Midbrain (tissue), 1 donor: ENCODE measurements around the gene DONSON.
"Not testable (repeated sequence)": the region's sequence is repeated elsewhere in the genome, so short reads cannot be mapped to it uniquely, and the experiment has no call there.

ENCODE experiments used
- DNase-seq: peaks from one replicate; lab custom pipeline; 2025; lab: John Stamatoyannopoulos, UW

DONSON gene

GRCh38 chr21:33588485-33589335 is at the start of gene DONSON:
TSS of gene DONSON (minus strand) at chr21:33588684. CDS start at chr21:33588641, 43 bp downstream.
- peak; percentile 82 for DNase-seq

GRCh38 chr21:33634254-33634653 is 45.8 kb upstream of the DONSON start:
- DNase-seq = no peak

- DNase-seq = not testable (repeated sequence)
Measured at GRCh38 chr21:33626151-33626550, 37.7 kb upstream of the DONSON start.

GRCh38 chr21:33622253-33622652 is 33.8 kb upstream of the DONSON start:
- no peak for DNase-seq

GRCh38 chr21:33619726-33620125 is 31.2 kb upstream of the DONSON start:
- no peak for DNase-seq

- no peak for DNase-seq
Measured at GRCh38 chr21:33618407-33618806, 29.9 kb upstream of the DONSON start.

- not testable (repeated sequence) for DNase-seq
Measured at GRCh38 chr21:33617565-33617964, 29.1 kb upstream of the DONSON start.

GRCh38 chr21:33611006-33611744 is 22.7 kb upstream of the DONSON start:
- DNase-seq = no peak

GRCh38 chr21:33608559-33608958 is 20.1 kb upstream of the DONSON start:
- no peak for DNase-seq

GRCh38 chr21:33598051-33598450 is 9.6 kb upstream of the DONSON start:
- DNase-seq = no peak

GRCh38 chr21:33587792-33588484 is 546 bp downstream of the DONSON start:
- peak; percentile 10 for DNase-seq

GRCh38 chr21:33586927-33587326 is 1.6 kb downstream of the DONSON start:
- DNase-seq = no peak

GRCh38 chr21:33584455-33584854 is 4.0 kb downstream of the DONSON start:
- no peak for DNase-seq

GRCh38 chr21:33578959-33579542 is 9.4 kb downstream of the DONSON start:
- DNase-seq = no peak

- no peak for DNase-seq
Measured at GRCh38 chr21:33578214-33578613, 10.3 kb downstream of the DONSON start.

GRCh38 chr21:33576741-33577141 is 11.7 kb downstream of the DONSON start:
- DNase-seq = not testable (repeated sequence)

GRCh38 chr21:33572350-33572749 is 16.1 kb downstream of the DONSON start:
- DNase-seq = no peak

- no peak for DNase-seq
Measured at GRCh38 chr21:33569991-33570390, 18.5 kb downstream of the DONSON start.

GRCh38 chr21:33568448-33568847 is 20.0 kb downstream of the DONSON start:
- DNase-seq = no peak

GRCh38 chr21:33567914-33568313 is 20.6 kb downstream of the DONSON start:
- DNase-seq = no peak

GRCh38 chr21:33566514-33566913 is 22.0 kb downstream of the DONSON start:
- no peak for DNase-seq

GRCh38 chr21:33562389-33562788 is 26.1 kb downstream of the DONSON start:
- DNase-seq = no peak
